ENCODE results near the gene ZNF764. TPM values are rescaled to one million over a fixed set of nuclear protein-coding genes. Genes with fewer than 3 reads are reported as not detected.

The ZNF764 gene
- total and polyA plus RNA-seq, 9 donors: 4.3 to 14.5 (median 11.3) TPM

GRCh38 chr16:30585400-30586191 is 27.4 kb upstream of the ZNF764 start, which contains the start of gene ZNF785:
TSS of gene ZNF785 (minus strand) at chr16:30585697. CDS start at chr16:30585611, 86 bp downstream.
- intact Hi-C loops (cut with DNase I): loop anchor here in 3 of 4 donors (5.0 to 10.0 kb wide), 3 partner anchors 47 to 69 kb away; partner anchors contain the start of genes FBRS (in 1 of the 3) and PRR14 (in 1 of the 3)
- H3K4me1 ChIP-seq (ENCODE audit: insufficient read depth): peaks cover 5% of the 10 kb centered on the region
- 0% methylated on average over 50 of the region's 50 CpGs for WGBS, 3 donors
- H3K4me3 ChIP-seq: peak within 1 kb of the TSS; percentile 70
- TF ChIP-seq CTCF (IDR thresholded peaks at IDR 0.05) (peak in 2 of 3 donors; percentile 20 to 53), POLR2A (IDR thresholded peaks at IDR 0.05) (peak; percentile 23), EP300 (IDR thresholded peaks at IDR 0.05) (no peak)
- H3K27ac ChIP-seq: peak within 1 kb of the TSS; percentile 84 to 91
- peak; percentile 94 to 98 (median 96) for DNase-seq
- no peaks in the 10 kb centered on the region for H3K9me3 ChIP-seq
- no peaks in the 10 kb centered on the region for H3K27me3 ChIP-seq
- H3K36me3 ChIP-seq: no peaks in the 10 kb centered on the region

GRCh38 chr16:30585022-30585399 is 26.8 kb upstream of the ZNF764 start:
- Histone ChIP-seq H3K4me1 (ENCODE audit: insufficient read depth) (peaks cover 5% of the 10 kb centered on the region), H3K27ac (peak overlapping the region; percentile 84 to 91), H3K9me3 (no peaks in the 10 kb centered on the region), H3K4me3 (peak overlapping the region; percentile 70), H3K36me3 (no peaks in the 10 kb centered on the region), H3K27me3 (no peaks in the 10 kb centered on the region)
- intact Hi-C loops (cut with DNase I): loop anchor here in 3 of 4 donors (5.0 to 10.0 kb wide), 3 partner anchors 47 to 70 kb away; partner anchors contain the start of genes FBRS (in 1 of the 3) and PRR14 (in 1 of the 3)
- TF ChIP-seq EP300 (IDR thresholded peaks at IDR 0.05) (no peak), POLR2A (IDR thresholded peaks at IDR 0.05) (no peak), CTCF (IDR thresholded peaks at IDR 0.05) (no peak)
- 0% methylated on average over 20 to 23 of the region's 23 CpGs for WGBS, 3 donors
- peak in 1 of 5 donors; percentile 26 for DNase-seq

- Histone ChIP-seq H3K9me3 (no peaks in the 10 kb centered on the region), H3K27me3 (no peaks in the 10 kb centered on the region), H3K36me3 (no peaks in the 10 kb centered on the region), H3K4me1 (ENCODE audit: insufficient read depth) (peaks cover 5% of the 10 kb centered on the region), H3K4me3 (no peak overlapping the region), H3K27ac (no peak overlapping the region)
- intact Hi-C loops (cut with DNase I): loop anchor here in 2 of 4 donors (10.0 kb wide), 2 partner anchors 62 to 72 kb away; partner anchors contain the start of genes FBRS (in 1 of the 2) and PRR14 (in 1 of the 2)
- TF ChIP-seq EP300 (IDR thresholded peaks at IDR 0.05) (no peak), POLR2A (IDR thresholded peaks at IDR 0.05) (no peak), CTCF (IDR thresholded peaks at IDR 0.05) (no peak)
- 93 to 96% (median 94%) methylated on average over 48 of the region's 48 CpGs for whole genome bisulfite sequencing, 3 donors
- peak in 1 of 5 donors; percentile 32 for DNase-seq
Measured at GRCh38 chr16:30582611-30583340, 24.6 kb upstream of the ZNF764 start.

GRCh38 chr16:30581457-30581856 is 23.3 kb upstream of the ZNF764 start:
- DNase-seq: peak in 1 of 5 donors; percentile 41
- no peaks in the 10 kb centered on the region for H3K36me3 ChIP-seq
- H3K4me3 ChIP-seq: no peak overlapping the region
- H3K27ac ChIP-seq: no peak overlapping the region
- peaks cover 5% of the 10 kb centered on the region for H3K4me1 ChIP-seq (ENCODE audit: insufficient read depth)
- intact Hi-C loops (cut with DNase I): loop anchor here in 2 of 4 donors (10.0 kb wide), 2 partner anchors 63 to 73 kb away; partner anchors contain the start of genes FBRS (in 1 of the 2) and PRR14 (in 1 of the 2)
- no peaks in the 10 kb centered on the region for H3K27me3 ChIP-seq
- H3K9me3 ChIP-seq: no peaks in the 10 kb centered on the region
- 78 to 85% (median 84%) methylated on average over 7 of the region's 7 CpGs for WGBS, 3 donors
- TF ChIP-seq EP300 (IDR thresholded peaks at IDR 0.05) (no peak), CTCF (IDR thresholded peaks at IDR 0.05) (no peak), POLR2A (IDR thresholded peaks at IDR 0.05) (no peak)

All from ovary (tissue), 9 donors.